ENCODE data around the gene NALCN. TPM values are rescaled to one million over a fixed set of nuclear protein-coding genes. Genes with fewer than 3 reads are reported as not detected.

NALCN gene
- total RNA-seq, 4 donors from 2014 or later, result under 0.01 to 1.3 (median 0.17) TPM; not detected in 1

DNA sequence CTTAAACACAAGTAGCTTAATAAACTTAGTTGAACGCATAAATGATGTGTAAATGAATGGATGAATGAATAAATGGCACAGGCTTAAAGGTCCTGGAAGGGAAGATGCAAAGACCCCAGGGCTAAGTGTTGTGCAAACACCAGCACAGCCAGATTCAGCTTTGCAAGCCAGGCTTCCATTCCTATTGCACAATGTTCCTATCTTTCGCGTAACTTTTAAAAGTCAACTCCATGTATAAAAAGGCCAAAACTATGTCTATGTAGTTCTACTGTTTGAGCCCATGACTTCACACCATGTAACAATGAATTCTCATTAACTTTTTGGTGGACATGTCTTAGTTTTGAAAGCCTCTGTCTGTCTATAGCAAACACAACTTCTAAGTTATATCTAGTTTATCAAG is 226.0 kb downstream of the NALCN start:
- TF ChIP-seq, protein P1, sequence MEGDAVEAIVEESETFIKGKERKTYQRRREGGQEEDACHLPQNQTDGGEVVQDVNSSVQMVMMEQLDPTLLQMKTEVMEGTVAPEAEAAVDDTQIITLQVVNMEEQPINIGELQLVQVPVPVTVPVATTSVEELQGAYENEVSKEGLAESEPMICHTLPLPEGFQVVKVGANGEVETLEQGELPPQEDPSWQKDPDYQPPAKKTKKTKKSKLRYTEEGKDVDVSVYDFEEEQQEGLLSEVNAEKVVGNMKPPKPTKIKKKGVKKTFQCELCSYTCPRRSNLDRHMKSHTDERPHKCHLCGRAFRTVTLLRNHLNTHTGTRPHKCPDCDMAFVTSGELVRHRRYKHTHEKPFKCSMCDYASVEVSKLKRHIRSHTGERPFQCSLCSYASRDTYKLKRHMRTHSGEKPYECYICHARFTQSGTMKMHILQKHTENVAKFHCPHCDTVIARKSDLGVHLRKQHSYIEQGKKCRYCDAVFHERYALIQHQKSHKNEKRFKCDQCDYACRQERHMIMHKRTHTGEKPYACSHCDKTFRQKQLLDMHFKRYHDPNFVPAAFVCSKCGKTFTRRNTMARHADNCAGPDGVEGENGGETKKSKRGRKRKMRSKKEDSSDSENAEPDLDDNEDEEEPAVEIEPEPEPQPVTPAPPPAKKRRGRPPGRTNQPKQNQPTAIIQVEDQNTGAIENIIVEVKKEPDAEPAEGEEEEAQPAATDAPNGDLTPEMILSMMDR (IDR thresholded peaks at IDR 0.05; ENCODE audit: low read depth), result no peak

DNA sequence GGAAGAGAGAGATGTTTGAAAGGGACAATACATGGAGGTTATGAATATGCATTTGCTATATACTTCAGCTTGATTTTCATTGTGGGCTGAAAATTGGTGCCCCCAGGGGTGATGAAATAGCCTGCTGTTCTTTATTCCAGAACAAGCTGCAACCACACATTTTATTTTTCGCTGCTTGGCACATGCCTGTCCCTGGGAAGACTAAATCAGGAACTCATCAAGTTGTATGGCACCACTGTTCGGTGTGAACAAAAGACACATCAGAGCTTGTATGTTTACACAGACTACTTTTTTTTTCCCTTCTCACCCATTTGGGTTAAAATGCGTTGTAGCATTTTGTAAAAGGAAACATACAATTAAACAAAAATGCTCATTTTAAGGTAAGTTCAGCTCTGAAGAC is 230.7 kb downstream of the NALCN start:
- TF ChIP-seq, protein P1 (IDR thresholded peaks at IDR 0.05; ENCODE audit: low read depth), result no peak

DNA sequence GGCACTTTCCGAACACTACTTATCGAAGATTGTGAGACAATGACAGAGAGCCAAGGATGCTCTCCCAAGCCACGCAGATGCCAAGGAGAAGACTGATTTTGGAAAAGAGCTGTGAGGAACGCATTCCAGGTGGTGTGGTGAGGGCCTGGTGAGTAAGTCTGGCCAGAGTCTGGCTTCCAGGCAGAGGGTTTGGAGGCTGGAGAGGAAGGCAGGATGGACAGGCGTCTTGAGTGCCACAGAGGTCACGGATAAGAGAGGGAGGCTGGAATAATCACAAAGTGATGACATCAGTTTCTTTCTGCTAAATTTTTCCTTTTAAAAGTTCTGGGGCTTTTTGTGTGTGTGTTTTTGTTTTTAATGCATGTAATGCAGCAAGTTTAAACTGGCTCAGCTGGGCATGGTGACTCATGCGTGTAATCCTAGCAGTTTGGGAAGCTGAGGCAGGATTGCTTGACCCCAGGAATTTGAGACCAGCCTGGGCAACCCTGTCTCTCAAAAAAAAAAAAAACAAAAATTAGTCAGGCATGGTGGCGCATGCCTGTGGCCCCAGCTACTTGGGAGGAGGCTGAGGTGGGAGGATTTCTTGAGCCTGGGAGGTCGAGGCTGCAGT is 235.1 kb downstream of the NALCN start:
- TF ChIP-seq, protein P1 (IDR thresholded peaks at IDR 0.05; ENCODE audit: low read depth), result no peak

DNA sequence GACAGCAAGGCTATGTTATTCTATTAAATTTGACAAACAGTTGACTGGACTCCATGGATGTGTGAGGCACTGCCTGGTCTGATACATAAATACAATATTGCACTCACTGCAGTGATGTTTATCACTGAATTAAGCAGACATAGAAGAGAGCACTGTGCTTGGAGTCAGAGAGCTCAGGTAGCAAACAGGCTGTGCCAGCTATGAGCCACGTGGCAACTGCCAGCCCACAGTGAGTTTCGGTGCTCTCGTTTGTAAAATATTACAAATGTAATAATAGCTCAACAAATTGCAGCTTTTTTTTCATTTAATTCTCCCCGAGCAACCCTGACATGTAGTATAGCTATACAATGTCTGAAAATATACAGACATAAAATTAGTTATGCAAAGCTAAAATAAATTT is 237.3 kb downstream of the NALCN start:
- TF ChIP-seq, protein P1 (IDR thresholded peaks at IDR 0.05; ENCODE audit: low read depth), result no peak

DNA sequence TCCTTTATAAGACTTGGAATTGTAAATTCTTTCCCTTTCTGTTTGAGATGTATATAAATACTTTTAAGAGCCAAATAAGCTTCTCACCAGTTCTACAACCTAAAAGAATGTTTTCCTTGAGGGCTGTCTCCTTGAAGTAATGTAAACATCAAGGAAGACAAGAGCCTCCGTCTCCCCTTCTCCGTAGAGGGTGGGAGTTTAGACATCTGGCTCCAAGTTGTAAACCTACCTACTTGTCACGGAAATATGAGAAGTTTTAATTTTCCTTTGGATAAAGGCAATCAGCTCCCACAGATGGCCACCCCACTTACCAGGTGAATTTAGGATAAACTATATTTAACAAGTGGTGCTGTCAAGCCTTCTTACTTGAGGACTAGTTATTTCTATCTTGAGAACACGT is 237.9 kb downstream of the NALCN start:
- TF ChIP-seq, protein P1 (IDR thresholded peaks at IDR 0.05; ENCODE audit: low read depth), result no peak

DNA sequence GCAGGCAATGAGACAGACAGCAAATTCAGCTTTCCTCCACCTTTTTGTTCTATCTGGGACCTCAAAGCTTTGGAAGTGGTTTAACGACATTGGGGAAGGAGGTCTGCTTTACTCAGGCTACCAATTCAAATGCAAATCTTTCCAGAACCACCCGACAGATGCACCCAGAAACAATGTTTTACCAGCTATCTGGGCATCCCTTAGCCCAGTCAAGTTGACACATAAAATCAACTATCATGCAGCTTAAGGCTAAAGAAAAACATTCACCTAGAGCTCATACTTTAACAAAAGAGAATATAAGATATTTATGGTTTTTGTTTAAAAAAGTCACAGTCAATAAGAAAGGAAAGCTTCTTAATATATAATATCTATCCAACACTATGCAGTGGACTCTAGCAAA is 246.0 kb downstream of the NALCN start:
- TF ChIP-seq, protein P1 (IDR thresholded peaks at IDR 0.05; ENCODE audit: low read depth), result no peak

DNA sequence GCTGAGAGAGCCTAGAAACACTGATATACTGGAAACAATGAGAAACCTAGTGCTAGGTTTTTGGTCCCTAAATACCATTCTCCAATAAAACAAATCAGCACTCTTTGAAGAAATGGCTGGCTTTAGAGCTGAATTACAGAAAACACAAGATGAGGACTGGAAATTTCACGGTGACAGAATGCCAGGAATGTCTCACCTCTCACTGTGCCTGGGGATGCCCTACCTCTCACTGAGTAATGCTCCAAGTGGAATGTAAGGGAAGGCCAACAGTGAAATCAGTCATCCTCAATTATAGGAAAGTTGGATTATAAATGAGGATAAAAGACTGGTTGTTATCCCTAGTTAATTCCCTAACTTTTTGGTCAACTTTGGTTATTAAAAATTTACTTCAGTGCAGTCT is 259.0 kb downstream of the NALCN start:
- TF ChIP-seq, protein P1 (IDR thresholded peaks at IDR 0.05; ENCODE audit: low read depth), result no peak

Data from subcutaneous adipose tissue (tissue), 4 donors.